Fibroblast of lung (primary cell): ENCODE data around the gene KLHL29.

Experiments
- EZH2 ChIP-seq: IDR thresholded peaks from 2 replicates; pipeline ENCODE4 v1.5.1; 2012; ENCODE audit warnings: low read length, control low read depth, mild to moderate bottlenecking; ENCODE audit errors: missing control alignments
- TF ChIP-seq, protein P1 (sequence below), 2 donors: IDR thresholded peaks in 1 of 2; conservative IDR thresholded peaks in 1 of 2; 1 replicate in 1 of 2; 2 replicates in 1 of 2; pipeline ENCODE4 v1.5.1; 2011 to 2012; ENCODE audit warnings: low read length in 2 of 2, control low read depth in 1 of 2, inconsistent platforms in 1 of 2, low read depth in 1 of 2, mild to moderate bottlenecking in 1 of 2

DNA sequence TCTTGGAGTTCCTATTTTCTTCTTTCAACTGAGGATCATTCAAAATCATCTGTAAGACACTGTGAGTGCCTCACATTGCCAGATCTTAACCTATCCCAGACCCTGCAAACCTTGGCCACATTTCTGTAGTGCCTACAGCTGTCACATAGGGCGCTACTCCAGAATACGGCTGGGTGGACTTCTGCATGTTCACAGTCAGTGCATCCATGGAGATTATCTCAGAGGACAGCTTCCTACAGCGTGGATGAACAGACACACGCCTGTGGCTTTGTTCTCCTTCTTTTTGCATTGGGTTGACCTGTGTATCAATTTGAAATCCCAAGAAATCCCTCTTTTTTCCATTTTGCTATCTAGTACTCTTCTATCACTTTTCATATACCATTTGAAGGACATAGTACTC is 1.9 kb upstream of the KLHL29 start:
- TF ChIP-seq, protein P1, sequence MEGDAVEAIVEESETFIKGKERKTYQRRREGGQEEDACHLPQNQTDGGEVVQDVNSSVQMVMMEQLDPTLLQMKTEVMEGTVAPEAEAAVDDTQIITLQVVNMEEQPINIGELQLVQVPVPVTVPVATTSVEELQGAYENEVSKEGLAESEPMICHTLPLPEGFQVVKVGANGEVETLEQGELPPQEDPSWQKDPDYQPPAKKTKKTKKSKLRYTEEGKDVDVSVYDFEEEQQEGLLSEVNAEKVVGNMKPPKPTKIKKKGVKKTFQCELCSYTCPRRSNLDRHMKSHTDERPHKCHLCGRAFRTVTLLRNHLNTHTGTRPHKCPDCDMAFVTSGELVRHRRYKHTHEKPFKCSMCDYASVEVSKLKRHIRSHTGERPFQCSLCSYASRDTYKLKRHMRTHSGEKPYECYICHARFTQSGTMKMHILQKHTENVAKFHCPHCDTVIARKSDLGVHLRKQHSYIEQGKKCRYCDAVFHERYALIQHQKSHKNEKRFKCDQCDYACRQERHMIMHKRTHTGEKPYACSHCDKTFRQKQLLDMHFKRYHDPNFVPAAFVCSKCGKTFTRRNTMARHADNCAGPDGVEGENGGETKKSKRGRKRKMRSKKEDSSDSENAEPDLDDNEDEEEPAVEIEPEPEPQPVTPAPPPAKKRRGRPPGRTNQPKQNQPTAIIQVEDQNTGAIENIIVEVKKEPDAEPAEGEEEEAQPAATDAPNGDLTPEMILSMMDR (conservative IDR thresholded peaks at IDR 0.05 in 1 of 2, IDR thresholded peaks at IDR 0.05 in 1 of 2; ENCODE audit: low read depth in 1 of 2, low read length in 2 of 2): no peak
- no peak for TF ChIP-seq EZH2
